ENCODE data around the gene OR1C1. TPM values are rescaled to one million over a fixed set of nuclear protein-coding genes. Genes with fewer than 3 reads are reported as not detected.
"Not testable (repeated sequence)": the region's sequence is repeated elsewhere in the genome, so short reads cannot be mapped to it uniquely, and the experiment has no call there.

OR1C1 gene
- total RNA-seq, 1 experiment from 2014 or later: not detected

DNA sequence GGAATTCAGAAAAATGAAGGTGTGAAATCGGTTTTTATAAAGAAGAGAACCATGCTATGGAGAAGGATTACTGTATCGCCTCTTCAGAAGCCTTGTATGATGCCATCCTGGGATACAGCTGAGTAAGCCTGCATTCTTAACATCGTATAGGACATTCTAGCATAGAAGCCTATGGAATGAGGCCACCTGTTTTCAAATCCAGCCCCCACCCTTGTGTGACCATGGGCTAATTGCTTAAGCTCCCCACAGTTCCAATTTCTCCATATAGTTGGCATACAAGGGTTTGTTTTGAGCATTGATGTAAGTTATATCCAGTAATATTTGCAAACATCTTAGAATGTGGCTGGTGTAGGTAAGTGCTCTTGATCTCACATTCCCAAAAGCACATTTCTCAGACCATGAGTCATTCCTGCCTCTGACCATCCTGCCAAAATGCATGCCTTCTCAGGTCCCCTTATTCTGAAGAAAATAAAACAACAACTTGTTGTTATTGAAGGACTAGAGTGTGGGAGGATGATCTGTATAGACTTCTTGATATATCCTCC lies 13.9 kb downstream of the OR1C1 start:
- no peak overlapping the region for H3K27ac Mint-ChIP-seq
- peaks cover 13% of the 10 kb centered on the region for H3K9me3 ChIP-seq (ENCODE audit: control insufficient read depth, low read depth, low read length)
- no peak overlapping the region for H3K4ac ChIP-seq (ENCODE audit: low read depth, low read length)

GRCh38 chr1:247742215-247742760 lies 18.1 kb downstream of the OR1C1 start:
- H3K79me2 ChIP-seq (ENCODE audit: insufficient read depth, low read length); H3K27ac Mint-ChIP-seq; H3K27ac ChIP-seq (ENCODE audit: insufficient read length, low read depth, low read length); H3K4me3 Mint-ChIP-seq; H3K23me2 ChIP-seq (ENCODE audit: insufficient read length, low read depth, low read length, poor library complexity, severe bottlenecking); H2BK5ac ChIP-seq (ENCODE audit: insufficient read length, low read length); H3K36me3 Mint-ChIP-seq (ENCODE audit: insufficient read depth in 1 of 3, low read depth in 3 of 3); H2BK20ac ChIP-seq (ENCODE audit: low read depth, low read length, poor library complexity, severe bottlenecking); H2BK12ac ChIP-seq (ENCODE audit: insufficient read length, low read depth, low read length); H3K23ac ChIP-seq (ENCODE audit: insufficient read length, low read depth, low read length); H4K91ac ChIP-seq (ENCODE audit: insufficient read length, low read depth, low read length); H4K5ac ChIP-seq (ENCODE audit: insufficient read length, low read depth, low read length); H3K18ac ChIP-seq (ENCODE audit: insufficient read length, low read depth, low read length); H3K4me1 ChIP-seq (ENCODE audit: insufficient read depth, low read length); H3K56ac ChIP-seq (ENCODE audit: insufficient read length, low read depth, low read length); H2BK15ac ChIP-seq (ENCODE audit: low read depth, low read length); H3K27me3 Mint-ChIP-seq (ENCODE audit: low read depth); H3K4me2 ChIP-seq (ENCODE audit: insufficient read depth, insufficient read length, low read length); H3K27me3 ChIP-seq (ENCODE audit: insufficient read depth, low read length); H4K20me1 ChIP-seq (ENCODE audit: control insufficient read depth, insufficient read depth, insufficient read length); H3T11ph ChIP-seq (ENCODE audit: low read length); H3K9ac ChIP-seq (ENCODE audit: extremely low read depth, insufficient read length, low read length); H2BK120ac ChIP-seq (ENCODE audit: low read depth, low read length, poor library complexity, severe bottlenecking); DNase-seq; H3K14ac ChIP-seq (ENCODE audit: insufficient read depth, low read length); H3K79me1 ChIP-seq (ENCODE audit: insufficient read depth, low read depth, low read length, poor library complexity, severe bottlenecking); H4K8ac ChIP-seq (replicated peaks; ENCODE audit: insufficient read length, low read depth, low read length); H3K4ac ChIP-seq (ENCODE audit: low read depth, low read length); H2AFZ ChIP-seq (ENCODE audit: low read length); H2AK5ac ChIP-seq (ENCODE audit: insufficient read length, low read length); H3K4me1 Mint-ChIP-seq: not testable (repeated sequence)
- no CpG with 5 or more reads among the region's 3 CpGs for WGBS (ENCODE audit: extremely low coverage, insufficient read length, low lambda C conversion rate)
- H3K9me3 ChIP-seq (ENCODE audit: control insufficient read depth, low read depth, low read length): peaks cover 17% of the 10 kb centered on the region
- H3K9me3 Mint-ChIP-seq: peaks cover 35 to 63% of the 10 kb centered on the region in 2 experiments

More for the DNA sequence above, 13.9 kb downstream of the OR1C1 start:
- no peak overlapping the region for H3K4me2 ChIP-seq (ENCODE audit: insufficient read depth, insufficient read length, low read length)
- no peak overlapping the region for H3K18ac ChIP-seq (ENCODE audit: insufficient read length, low read depth, low read length)
- H2BK20ac ChIP-seq (ENCODE audit: low read depth, low read length, poor library complexity, severe bottlenecking): no peak overlapping the region
- H3K4me1 Mint-ChIP-seq: no peaks in the 10 kb centered on the region
- H3K23me2 ChIP-seq (ENCODE audit: insufficient read length, low read depth, low read length, poor library complexity, severe bottlenecking): no peaks in the 10 kb centered on the region
- TF ChIP-seq CTCF (conservative IDR thresholded peaks at IDR 0.05): no peak
- no peak overlapping the region for H3T11ph ChIP-seq (ENCODE audit: low read length)
- no peak overlapping the region for H3K14ac ChIP-seq (ENCODE audit: insufficient read depth, low read length)
- H3K4me3 Mint-ChIP-seq: no peak overlapping the region
- H2AFZ ChIP-seq (ENCODE audit: low read length): no peak overlapping the region
- H2BK12ac ChIP-seq (ENCODE audit: insufficient read length, low read depth, low read length): no peak overlapping the region
- WGBS (ENCODE audit: extremely low coverage, insufficient read length, low lambda C conversion rate): no CpG with 5 or more reads among the region's 3 CpGs
- H3K79me1 ChIP-seq (ENCODE audit: insufficient read depth, low read depth, low read length, poor library complexity, severe bottlenecking): no peaks in the 10 kb centered on the region
- H4K20me1 ChIP-seq (ENCODE audit: control insufficient read depth, insufficient read depth, insufficient read length): no peaks in the 10 kb centered on the region
- H2BK120ac ChIP-seq (ENCODE audit: low read depth, low read length, poor library complexity, severe bottlenecking): no peak overlapping the region
- H2BK15ac ChIP-seq (ENCODE audit: low read depth, low read length): no peak overlapping the region
- H3K4me1 ChIP-seq (ENCODE audit: insufficient read depth, low read length): no peaks in the 10 kb centered on the region
- no peaks in the 10 kb centered on the region for H3K27me3 ChIP-seq (ENCODE audit: insufficient read depth, low read length)
- no peak overlapping the region for H4K91ac ChIP-seq (ENCODE audit: insufficient read length, low read depth, low read length)
- no peak overlapping the region for H3K27ac ChIP-seq (ENCODE audit: insufficient read length, low read depth, low read length)
- H3K23ac ChIP-seq (ENCODE audit: insufficient read length, low read depth, low read length): no peak overlapping the region
- no peak overlapping the region for H3K56ac ChIP-seq (ENCODE audit: insufficient read length, low read depth, low read length)
- no peak overlapping the region for H4K5ac ChIP-seq (ENCODE audit: insufficient read length, low read depth, low read length)
- no peaks in the 10 kb centered on the region for H3K79me2 ChIP-seq (ENCODE audit: insufficient read depth, low read length)
- no peak overlapping the region for H2AK5ac ChIP-seq (ENCODE audit: insufficient read length, low read length)
- H3K9me3 Mint-ChIP-seq: peaks cover 38 to 60% of the 10 kb centered on the region in 2 experiments
- H4K8ac ChIP-seq (replicated peaks; ENCODE audit: insufficient read length, low read depth, low read length): no peak overlapping the region
- DNase-seq: no peak
- H2BK5ac ChIP-seq (ENCODE audit: insufficient read length, low read length): no peak overlapping the region
- H3K36me3 Mint-ChIP-seq (ENCODE audit: insufficient read depth in 1 of 3, low read depth in 3 of 3): no peaks in the 10 kb centered on the region
- no peak overlapping the region for H3K9ac ChIP-seq (ENCODE audit: extremely low read depth, insufficient read length, low read length)
- H3K27me3 Mint-ChIP-seq (ENCODE audit: low read depth): no peaks in the 10 kb centered on the region

All from H9 (cell line).